Measurements from ENCODE around the gene UBTD2.

Gene UBTD2

DNA sequence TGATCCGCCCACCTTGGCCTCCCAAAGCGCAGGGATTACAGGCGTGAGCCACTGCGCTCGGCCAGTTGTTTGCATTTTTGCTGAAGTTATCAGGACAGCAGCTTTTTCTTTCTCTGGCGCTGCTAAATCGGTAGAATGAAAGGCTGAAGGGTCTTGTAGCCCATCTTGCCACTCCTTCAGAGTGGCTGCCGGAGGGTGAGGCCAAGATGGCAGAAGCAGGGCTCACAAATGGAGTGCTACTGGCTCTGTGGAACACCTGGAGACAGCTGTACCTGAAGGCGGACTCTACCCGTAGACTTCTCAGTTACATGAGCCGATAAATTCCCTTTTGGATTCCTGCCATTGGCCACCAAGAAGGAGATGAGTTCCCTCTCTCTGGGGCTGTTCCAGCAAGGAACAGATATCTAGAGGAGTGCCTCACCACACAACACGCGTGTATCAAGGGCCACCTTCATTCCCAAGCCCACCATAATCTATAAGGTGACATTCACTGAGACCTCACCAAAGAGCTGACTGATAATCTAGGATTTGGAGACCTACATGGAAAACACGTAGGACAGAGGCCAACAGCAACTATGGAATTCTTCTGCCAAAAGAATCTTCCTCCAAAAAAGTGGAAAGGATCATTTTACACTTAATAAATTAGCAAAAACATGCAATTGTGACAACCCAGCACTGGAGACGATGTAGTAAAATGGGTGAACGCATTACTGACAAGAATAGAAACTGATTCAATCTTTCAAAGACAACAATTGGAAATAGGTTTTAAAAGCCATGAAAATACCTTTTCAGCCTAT lies 117.3 kb downstream of the UBTD2 start:
- DNase-seq = no peak

DNA sequence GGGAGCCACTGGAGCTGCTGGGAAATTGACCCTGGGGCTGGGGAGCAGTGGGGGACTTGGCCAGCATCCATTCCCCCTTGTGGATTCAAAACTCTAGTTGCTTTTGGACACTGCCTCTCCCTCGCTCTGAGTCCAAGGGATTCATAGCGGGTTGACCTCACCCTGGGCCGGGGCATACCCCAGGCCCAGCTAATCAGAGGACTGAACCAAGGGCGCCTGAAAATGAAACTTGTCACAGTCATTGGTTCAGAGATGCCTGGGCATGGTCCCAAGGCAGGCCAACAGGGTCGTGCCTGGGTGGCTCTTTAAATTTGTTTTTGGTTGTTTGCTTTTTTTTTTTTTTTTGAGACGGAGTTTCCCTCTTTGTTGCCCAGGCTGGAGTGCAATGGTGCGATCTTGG lies 118.1 kb downstream of the UBTD2 start:
- DNase-seq = no peak

GRCh38 chr5:172164769-172165212 lies 118.8 kb downstream of the UBTD2 start:
- no peak for DNase-seq

- no peak for DNase-seq
These were observed 120.2 kb downstream of the UBTD2 start for GRCh38 chr5:172163346-172163745.

- no peak for DNase-seq
These were observed 120.6 kb downstream of the UBTD2 start for GRCh38 chr5:172162987-172163343.

GRCh38 chr5:172162323-172162986 lies 121.1 kb downstream of the UBTD2 start:
- no peak for DNase-seq

DNA sequence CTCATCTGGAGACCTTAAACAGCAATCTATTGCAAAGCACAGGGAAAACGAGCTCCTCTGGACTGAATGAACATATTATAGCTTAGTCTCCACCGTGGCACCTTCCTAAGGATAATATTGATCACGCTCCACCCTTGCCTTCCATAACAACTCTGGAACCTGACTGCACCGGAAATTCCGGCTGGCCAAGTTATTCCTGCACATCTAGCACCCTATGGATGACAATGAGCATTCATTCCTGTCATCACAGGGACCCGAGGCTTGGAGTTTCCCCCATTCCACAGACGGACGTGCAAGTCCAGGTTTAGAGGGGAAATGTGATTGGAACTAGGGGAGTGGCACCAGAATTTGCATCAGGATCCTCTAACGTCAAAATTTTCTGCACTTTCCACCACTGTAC lies 123.1 kb downstream of the UBTD2 start:
- DNase-seq = no peak

All from GDM1 (cell line).